Fibroblast of lung (primary cell): ENCODE data around the gene KLF8. TPM values are rescaled to one million over a fixed set of nuclear protein-coding genes. Genes with fewer than 3 reads are reported as not detected.

Source experiments
- DNase-seq, 2 donors: peaks; one replicate each; pipeline versions ENCODE4 v3.0.0 to v3.0.0-alpha.2; 2010; ENCODE audit warnings: low read depth in 2 of 2
- H2AFZ ChIP-seq: 2 replicates; pipeline ENCODE4 v1.5.1; 2012; ENCODE audit warnings: low read length, control low read depth, inconsistent platforms
- H3K27ac ChIP-seq: 2 replicates; pipeline ENCODE4 v1.5.1; 2011; ENCODE audit warnings: low read length, control low read depth; ENCODE audit not compliant: insufficient read depth
- H3K27me3 ChIP-seq: 2 replicates; pipeline ENCODE4 v1.5.1; 2011; ENCODE audit warnings: mild to moderate bottlenecking, low read length; ENCODE audit not compliant: control insufficient read depth, insufficient read depth
- H3K36me3 ChIP-seq: 2 replicates; pipeline ENCODE4 v1.5.1; 2011; ENCODE audit warnings: low read length; ENCODE audit not compliant: control insufficient read depth, insufficient read depth
- H3K4me1 ChIP-seq: 2 replicates; pipeline ENCODE4 v1.5.1; 2011; ENCODE audit warnings: low read length; ENCODE audit not compliant: control insufficient read depth, insufficient read depth; ENCODE audit errors: extremely low read depth
- H3K4me2 ChIP-seq: 2 replicates; pipeline ENCODE4 v1.5.1; 2011; ENCODE audit warnings: low read length, control low read depth; ENCODE audit not compliant: insufficient read depth; ENCODE audit errors: extremely low read depth
- H3K4me3 ChIP-seq, 4 experiments: fragments of 200-600 bp in 1 of 4; sonication (generic) in 1 of 4; replicated peaks in 1 of 4; 2 replicates each; pipeline ENCODE4 v1.5.1; 2011 to 2016; ENCODE audit warnings: low read length in 4 of 4, low read depth in 3 of 4, mild to moderate bottlenecking in 3 of 4, control low read depth in 2 of 4, inconsistent platforms in 1 of 4, mixed read lengths in 1 of 4; ENCODE audit not compliant: insufficient read depth in 1 of 4; ENCODE audit errors: control extremely low read depth in 1 of 4
- H3K79me2 ChIP-seq: 2 replicates; pipeline ENCODE4 v1.5.1; 2012; ENCODE audit warnings: mild to moderate bottlenecking, low read length, inconsistent platforms; ENCODE audit not compliant: control insufficient read depth, insufficient read depth
- H3K9ac ChIP-seq: 2 replicates; pipeline ENCODE4 v1.5.1; 2011; ENCODE audit warnings: mild to moderate bottlenecking, low read length, control low read depth; ENCODE audit not compliant: insufficient read depth
- H3K9me3 ChIP-seq: 2 replicates; pipeline ENCODE4 v1.5.1; 2012; ENCODE audit warnings: low read depth, low read length; ENCODE audit not compliant: control insufficient read depth, insufficient read depth
- H4K20me1 ChIP-seq: 2 replicates; pipeline ENCODE4 v1.5.1; 2011; ENCODE audit warnings: low read length; ENCODE audit not compliant: control insufficient read depth, insufficient read depth; ENCODE audit errors: extremely low read depth
- CTCF ChIP-seq, 2 donors: IDR thresholded peaks in 1 of 2; conservative IDR thresholded peaks in 1 of 2; 1 replicate in 1 of 2; 2 replicates in 1 of 2; pipeline ENCODE4 v1.5.1; 2011 to 2012; ENCODE audit warnings: low read length in 2 of 2, control low read depth in 1 of 2, inconsistent platforms in 1 of 2, low read depth in 1 of 2, mild to moderate bottlenecking in 1 of 2
- EZH2 ChIP-seq: IDR thresholded peaks from 2 replicates; pipeline ENCODE4 v1.5.1; 2012; ENCODE audit warnings: low read length, control low read depth, mild to moderate bottlenecking; ENCODE audit errors: missing control alignments
- polyA plus RNA-seq, 2 donors: library from polyadenylated mRNA; depleted of rRNA in 1 of 2; stranded (reverse) in 1 of 2; unstranded in 1 of 2; fragments of >200 nt; gene quantifications; 2 replicates each; pipeline ENCODE4 v1.2.1, GENCODE V29; 2011 to 2012; ENCODE audit warnings: missing spikeins in 1 of 2
- total RNA-seq: library from RNA; depleted of rRNA; stranded (reverse); fragments of >200 nt; gene quantifications from 2 replicates; pipeline ENCODE4 v1.2.1, GENCODE V29; 2014

Gene KLF8
- total and polyA plus RNA-seq, 2 donors (not counting 1 experiment from before 2014, with no cell fraction given), result 3.0 to 4.8 TPM

GRCh38 chrX:56313308-56313707 is 81.2 kb downstream of the KLF8 start:
- no peaks in the 10 kb centered on the region for H3K9me3 ChIP-seq
- H3K9ac ChIP-seq, result no peak overlapping the region
- H4K20me1 ChIP-seq, result no peaks in the 10 kb centered on the region
- no peaks in the 10 kb centered on the region for H3K27me3 ChIP-seq
- H2AFZ ChIP-seq, result no peak overlapping the region
- TF ChIP-seq EZH2, result no peak
- no peak for TF ChIP-seq CTCF (conservative IDR thresholded peaks at IDR 0.05 in 1 of 2, IDR thresholded peaks at IDR 0.05 in 1 of 2; ENCODE audit: low read depth in 1 of 2, low read length in 2 of 2)
- no peaks in the 10 kb centered on the region for H3K79me2 ChIP-seq
- no peak for DNase-seq
- H3K27ac ChIP-seq, result no peak overlapping the region
- no peaks in the 10 kb centered on the region for H3K4me1 ChIP-seq
- H3K4me3 ChIP-seq, result no peak overlapping the region
- H3K4me2 ChIP-seq, result no peak overlapping the region
- no peaks in the 10 kb centered on the region for H3K36me3 ChIP-seq

- H3K79me2 ChIP-seq, result no peaks in the 10 kb centered on the region
- no peaks in the 10 kb centered on the region for H3K9me3 ChIP-seq
- no peaks in the 10 kb centered on the region for H3K36me3 ChIP-seq
- H3K4me2 ChIP-seq, result no peak overlapping the region
- H3K27ac ChIP-seq, result no peak overlapping the region
- no peaks in the 10 kb centered on the region for H4K20me1 ChIP-seq
- no peaks in the 10 kb centered on the region for H3K27me3 ChIP-seq
- no peak for DNase-seq
- H3K4me3 ChIP-seq, result no peak overlapping the region
- no peak overlapping the region for H2AFZ ChIP-seq
- TF ChIP-seq EZH2 (no peak), CTCF (conservative IDR thresholded peaks at IDR 0.05 in 1 of 2, IDR thresholded peaks at IDR 0.05 in 1 of 2; ENCODE audit: low read depth in 1 of 2, low read length in 2 of 2) (no peak)
- no peaks in the 10 kb centered on the region for H3K4me1 ChIP-seq
- H3K9ac ChIP-seq, result no peak overlapping the region
These were observed 82.2 kb downstream of the KLF8 start for GRCh38 chrX:56314334-56314733.

- no peaks in the 10 kb centered on the region for H4K20me1 ChIP-seq
- no peaks in the 10 kb centered on the region for H3K9me3 ChIP-seq
- H3K4me3 ChIP-seq, result no peak overlapping the region
- H3K79me2 ChIP-seq, result no peaks in the 10 kb centered on the region
- no peaks in the 10 kb centered on the region for H3K36me3 ChIP-seq
- no peak overlapping the region for H3K27ac ChIP-seq
- no peak overlapping the region for H3K9ac ChIP-seq
- H3K27me3 ChIP-seq, result no peaks in the 10 kb centered on the region
- no peak for TF ChIP-seq CTCF (conservative IDR thresholded peaks at IDR 0.05 in 1 of 2, IDR thresholded peaks at IDR 0.05 in 1 of 2; ENCODE audit: low read depth in 1 of 2, low read length in 2 of 2)
- TF ChIP-seq EZH2, result no peak
- H3K4me1 ChIP-seq, result no peaks in the 10 kb centered on the region
- no peak overlapping the region for H2AFZ ChIP-seq
- H3K4me2 ChIP-seq, result no peak overlapping the region
- DNase-seq, result no peak
These were observed 85.9 kb downstream of the KLF8 start for GRCh38 chrX:56318076-56318475.
